GM19238 (cell line): ENCODE results near the gene HS3ST5.
"Not testable (repeated sequence)": the region's sequence is repeated elsewhere in the genome, so short reads cannot be mapped to it uniquely, and the experiment has no call there.

ENCODE experiments used
- DNase-seq: peaks from one replicate; pipeline ENCODE4 v3.0.0; 2011; ENCODE audit warnings: low spot score; ENCODE audit not compliant: insufficient read length

HS3ST5 gene

DNA sequence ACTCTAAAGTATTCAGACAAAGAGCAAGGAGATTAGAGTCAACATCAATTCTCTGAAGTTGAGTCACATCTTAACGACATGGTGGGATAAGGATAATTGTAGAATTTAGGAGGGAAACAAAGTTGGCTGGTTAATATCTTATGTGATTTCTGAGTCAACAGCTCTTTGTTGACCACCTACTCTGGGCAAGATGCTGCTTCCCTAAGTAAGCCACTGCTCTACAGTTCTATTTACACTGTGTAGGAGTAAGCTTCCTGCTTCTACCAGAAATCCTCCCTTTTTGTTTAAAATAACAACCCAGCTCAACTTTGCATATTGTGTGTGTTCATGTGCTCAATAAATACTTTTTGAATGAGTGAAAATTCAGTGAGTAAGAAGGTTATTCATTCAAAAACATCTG is 3.1 kb downstream of the HS3ST5 start:
- DNase-seq: no peak

DNA sequence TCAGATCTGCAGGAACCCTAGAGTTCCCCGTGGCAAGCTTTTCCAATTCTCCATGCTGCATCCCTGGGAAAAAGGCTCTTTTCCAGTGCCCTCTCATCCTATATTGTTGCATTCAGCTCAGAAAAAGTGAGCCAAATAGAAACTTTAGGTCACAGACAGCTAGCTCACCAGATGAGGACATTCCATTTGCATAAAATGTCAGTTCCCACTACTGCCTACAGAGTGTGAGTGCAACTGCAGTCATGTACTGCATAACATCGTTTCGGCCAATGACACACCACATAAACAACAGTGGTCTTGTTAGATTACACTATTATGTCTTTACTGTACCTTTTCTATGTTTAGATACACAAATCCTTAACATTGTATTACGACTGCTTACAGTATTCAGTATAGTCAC is 8.6 kb downstream of the HS3ST5 start:
- no peak for DNase-seq

DNA sequence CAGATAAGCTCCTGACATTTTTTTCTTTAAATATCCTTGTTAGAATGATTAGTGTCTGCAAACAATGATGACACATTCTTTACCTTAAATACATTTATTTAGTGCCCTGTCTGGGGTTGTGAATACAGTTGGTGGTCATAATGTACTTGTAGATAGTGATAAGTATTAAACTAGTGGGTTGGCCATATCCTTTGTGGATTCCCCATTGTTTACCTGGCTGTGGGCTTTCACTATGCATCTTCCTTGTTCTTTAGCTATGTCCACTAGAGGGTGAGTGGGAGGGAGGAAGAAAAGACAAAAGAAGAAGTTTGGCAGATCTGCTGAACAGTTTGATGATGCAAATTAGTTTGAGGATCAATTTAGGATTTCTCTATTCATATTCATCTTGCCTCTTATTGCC is 15.7 kb downstream of the HS3ST5 start:
- no peak for DNase-seq

DNA sequence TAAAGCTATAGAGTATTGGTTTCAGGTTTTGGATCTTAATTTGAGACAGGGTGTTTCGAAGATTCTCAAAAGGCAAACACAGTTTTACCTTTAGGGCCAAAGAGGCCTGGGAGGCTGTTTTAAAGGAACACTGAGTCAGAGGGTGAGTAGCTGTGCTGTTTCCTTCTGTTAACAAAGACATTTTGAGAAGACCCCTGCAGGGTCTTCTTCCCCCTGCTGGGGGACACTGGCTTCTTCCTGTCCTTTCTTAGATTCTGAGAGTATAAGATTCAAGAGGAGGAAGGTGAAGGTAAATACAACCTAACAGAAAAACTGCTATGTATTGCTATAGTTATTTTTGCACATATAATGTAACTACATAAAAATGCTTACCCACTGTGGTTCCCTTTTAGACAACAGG is 19.0 kb downstream of the HS3ST5 start:
- no peak for DNase-seq

DNA sequence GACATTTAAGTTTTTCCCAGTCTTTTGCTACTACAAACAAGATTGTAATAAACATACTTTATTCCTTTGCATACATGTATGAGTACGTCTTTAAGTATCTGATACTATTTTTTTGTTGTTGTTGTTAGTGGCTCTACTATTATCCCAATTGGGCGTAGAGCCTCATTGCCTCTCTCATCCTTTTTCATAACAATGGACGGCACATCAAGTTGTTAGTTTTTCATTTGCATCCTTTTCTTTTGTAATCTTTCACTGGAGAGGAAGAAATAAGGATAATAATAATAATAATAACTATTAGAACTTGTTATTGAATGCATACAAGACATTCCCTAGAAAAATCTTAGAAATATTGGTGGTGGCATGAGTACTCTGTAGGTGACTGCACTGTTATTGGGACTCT is 23.1 kb downstream of the HS3ST5 start:
- no peak for DNase-seq

DNA sequence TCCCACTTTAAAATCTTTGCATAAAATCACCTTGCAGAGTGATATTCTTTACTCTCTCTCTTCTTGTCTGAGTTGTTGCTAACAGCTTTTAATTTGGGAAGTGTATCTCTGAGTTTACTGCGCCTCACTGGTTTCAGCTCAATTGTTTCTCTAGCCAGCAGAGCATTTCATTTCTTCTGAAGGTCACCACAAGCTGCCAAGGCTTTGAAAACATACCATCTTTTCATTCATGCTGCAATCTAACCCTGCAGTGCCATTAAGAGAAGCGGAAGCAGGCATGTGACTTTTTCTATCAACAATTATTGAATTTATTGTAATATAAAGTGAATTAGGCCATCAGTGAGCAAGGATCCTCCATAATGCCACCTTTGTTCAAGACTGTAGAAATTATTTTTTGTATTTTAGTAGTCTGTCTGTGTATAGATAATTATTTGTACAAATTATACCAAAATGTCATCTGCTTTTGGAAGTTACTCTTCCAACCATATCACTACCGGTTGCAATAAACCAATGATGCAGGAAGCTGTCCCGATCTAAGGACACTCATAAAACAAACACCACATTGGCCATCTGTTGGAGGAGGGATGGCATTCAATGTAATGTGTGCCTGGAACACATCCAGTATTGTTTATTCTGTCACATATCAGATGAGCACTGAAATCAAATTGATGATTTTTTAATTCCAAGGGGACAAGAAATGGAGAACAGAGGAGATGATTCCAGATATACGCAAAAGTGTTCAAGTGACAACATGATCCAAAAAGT is 26.8 kb downstream of the HS3ST5 start:
- DNase-seq: no peak

DNA sequence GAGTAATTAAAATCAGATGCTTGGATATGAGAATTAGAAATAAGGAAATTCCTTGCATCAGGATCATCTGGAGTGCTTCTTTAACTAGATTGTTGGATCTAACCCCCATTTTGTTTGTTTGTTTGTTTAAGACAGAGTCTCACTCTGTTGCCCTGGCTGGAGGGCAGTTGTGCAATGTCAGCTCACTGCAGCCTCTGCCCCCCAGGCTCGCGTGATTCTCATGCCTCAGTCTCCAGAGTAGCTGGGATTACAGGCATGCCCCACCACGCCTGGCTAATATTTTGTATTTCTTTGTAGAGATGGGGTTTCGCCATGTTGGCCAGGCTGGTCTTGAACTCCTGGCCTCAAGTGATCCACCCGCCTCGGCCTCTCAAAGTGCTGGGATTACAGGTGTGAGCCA is 29.0 kb downstream of the HS3ST5 start:
- not testable (repeated sequence) for DNase-seq

DNA sequence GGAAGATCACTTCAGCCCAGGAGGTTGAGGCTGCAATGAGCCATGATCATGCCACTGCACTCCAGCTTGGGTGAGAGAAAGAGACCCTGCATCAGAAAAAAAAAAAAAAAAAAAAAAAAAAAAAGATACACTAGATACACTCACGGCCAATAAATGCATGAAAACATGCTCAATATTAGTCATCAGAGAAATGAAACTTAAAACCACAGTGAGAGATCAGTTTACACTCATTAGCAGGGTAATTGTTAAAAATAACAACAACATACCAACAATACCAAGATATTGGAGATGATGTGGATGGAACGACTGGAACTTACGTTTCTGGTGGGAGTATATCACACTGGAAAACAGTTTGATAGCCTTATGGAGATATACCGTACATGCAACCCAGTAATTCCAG is 29.9 kb downstream of the HS3ST5 start:
- DNase-seq: no peak

DNA sequence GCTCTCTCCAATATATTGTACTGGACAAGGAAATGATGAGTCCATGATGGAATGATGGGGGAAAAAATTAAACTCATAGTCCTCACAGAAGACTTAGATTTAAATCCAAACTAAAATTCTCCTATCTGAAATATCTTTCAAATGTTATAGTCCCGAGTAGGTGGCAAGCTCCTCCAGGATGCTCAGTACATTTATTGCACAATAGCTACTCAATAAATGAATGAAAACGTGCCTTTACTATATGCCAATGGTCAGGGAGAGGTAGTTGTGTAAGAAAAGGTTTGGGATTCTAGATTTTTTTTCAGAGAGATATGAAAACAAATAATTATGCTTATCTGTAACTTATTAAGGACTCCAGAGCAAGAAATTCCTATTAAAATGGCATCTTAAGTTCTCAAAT is 32.8 kb downstream of the HS3ST5 start:
- no peak for DNase-seq

DNA sequence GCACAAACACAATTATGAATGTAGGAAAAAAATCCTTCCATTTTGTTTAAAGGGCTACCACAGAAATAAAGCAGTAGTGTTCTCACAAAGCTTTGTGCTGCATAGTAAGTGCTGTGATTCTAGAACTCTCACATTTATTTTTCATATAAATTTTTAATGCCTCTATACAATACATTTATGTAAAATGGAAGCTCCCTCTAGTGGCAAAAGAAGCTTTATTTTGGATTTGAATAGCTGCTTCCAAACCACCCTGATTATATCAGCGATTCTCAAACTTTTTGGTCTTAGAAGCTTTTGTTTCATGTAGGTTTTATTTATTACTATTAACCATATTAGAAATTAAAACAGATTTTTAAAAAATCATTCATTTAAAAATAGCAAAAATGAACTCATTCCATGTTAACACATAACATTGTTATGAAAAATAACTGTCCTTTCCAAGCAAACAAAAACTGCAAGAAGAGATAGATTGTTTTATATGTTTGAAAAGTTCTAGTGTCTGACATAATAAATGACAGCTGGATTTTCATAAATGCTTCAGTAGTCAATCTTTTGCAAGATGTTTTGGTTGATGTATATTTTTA is 38.4 kb downstream of the HS3ST5 start:
- DNase-seq: no peak

DNA sequence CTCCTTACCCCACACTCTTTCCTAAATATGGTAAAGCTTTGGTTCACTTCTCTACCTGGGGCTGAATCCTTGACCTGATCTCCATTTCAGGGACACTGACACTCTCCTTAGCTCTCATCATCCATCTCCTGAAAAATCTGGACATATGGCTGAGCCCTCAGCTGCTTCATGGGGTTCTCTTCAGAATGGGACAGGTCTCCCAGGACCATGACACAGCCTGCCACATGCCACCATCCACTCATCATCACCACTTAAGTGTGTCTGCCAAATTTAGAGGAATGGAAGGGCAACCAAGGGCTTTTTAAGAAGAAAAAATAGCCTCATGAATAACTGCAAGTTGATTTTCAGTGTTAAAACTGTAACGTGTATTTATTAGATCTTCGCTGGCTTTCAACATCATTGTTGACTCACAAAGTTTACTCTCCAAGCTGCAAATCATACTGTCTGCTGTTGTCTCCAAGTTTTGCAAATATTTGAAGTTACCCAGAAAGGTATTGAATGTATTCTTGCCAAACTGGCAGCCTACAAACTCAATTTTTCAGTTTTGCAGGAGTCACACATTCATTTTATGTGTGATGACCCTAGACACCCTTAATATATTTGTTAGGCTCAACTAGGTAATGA is 41.1 kb downstream of the HS3ST5 start:
- no peak for DNase-seq

DNA sequence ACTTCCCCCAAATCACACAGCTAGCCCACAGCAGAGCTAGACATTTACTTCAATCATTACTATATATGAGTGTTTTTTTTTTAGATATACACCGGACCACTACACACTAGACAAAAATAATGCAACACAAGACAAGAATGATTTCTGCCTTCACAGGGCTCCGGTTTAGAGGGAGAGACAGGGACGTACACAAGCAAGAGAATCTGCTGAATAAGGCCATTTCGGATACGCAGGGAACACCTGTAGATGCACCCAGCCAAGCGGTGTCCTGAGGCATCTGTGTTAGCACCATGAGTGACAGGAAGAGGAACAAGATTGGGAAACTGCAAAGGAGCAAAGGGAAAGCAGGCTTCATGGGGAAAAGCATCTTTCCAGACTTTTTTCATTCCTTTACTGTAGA is 45.7 kb downstream of the HS3ST5 start:
- DNase-seq: no peak

DNA sequence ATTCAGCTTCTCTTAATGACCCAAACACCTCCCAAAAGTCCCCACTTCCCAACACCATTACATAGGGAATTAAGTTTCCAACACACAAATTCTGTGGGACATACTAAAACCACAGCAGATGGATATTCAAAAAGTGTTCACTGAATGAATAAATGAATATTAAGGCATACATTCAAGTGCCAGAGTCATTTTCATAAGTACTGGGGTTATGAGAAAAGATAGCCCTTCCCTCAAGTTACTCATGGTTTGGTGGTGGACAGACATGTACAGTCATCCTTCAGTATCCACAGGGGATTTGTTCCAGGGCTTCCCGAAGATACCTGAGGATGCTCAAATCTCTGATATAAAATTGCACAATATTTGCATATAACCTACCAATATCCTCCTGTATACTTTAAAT is 50.4 kb downstream of the HS3ST5 start:
- no peak for DNase-seq

DNA sequence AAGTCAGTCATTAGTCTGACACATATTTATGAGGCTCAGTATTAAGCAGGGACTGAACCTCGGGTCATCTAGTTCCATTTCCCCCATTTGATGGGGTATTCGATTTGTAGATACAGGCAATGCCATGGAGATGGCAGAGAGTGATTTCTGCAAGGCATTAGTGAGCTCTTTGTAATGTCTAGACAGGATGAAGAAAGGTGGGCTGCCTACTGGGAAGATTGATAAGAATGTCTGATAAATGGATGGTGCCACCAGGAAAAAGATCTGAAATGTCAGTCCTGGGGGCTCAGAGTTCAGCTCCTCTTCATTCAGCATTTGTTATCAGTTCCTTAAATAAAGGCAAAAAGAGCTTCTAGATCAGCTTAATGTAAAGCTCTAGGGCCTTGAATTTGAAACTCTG is 51.4 kb downstream of the HS3ST5 start:
- no peak for DNase-seq

DNA sequence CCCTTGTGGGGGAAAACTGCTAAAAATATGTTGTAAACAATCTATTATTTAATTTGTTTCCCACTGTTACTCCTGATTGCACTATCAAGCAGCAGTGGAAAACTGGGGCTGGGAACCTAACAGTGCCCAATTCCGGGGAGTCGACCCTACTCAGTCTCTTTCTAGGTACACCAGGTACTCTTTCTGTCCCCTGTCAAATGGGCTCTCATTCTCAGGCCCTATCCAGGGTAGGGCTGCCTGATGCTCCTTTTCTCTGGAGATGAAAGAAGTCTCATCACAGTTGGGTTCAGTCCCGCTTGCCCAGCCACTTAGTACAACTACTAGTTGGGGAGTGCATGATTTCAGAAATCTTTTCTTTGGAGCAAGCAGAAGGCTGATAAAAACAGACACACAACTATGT is 52.0 kb downstream of the HS3ST5 start:
- no peak for DNase-seq

DNA sequence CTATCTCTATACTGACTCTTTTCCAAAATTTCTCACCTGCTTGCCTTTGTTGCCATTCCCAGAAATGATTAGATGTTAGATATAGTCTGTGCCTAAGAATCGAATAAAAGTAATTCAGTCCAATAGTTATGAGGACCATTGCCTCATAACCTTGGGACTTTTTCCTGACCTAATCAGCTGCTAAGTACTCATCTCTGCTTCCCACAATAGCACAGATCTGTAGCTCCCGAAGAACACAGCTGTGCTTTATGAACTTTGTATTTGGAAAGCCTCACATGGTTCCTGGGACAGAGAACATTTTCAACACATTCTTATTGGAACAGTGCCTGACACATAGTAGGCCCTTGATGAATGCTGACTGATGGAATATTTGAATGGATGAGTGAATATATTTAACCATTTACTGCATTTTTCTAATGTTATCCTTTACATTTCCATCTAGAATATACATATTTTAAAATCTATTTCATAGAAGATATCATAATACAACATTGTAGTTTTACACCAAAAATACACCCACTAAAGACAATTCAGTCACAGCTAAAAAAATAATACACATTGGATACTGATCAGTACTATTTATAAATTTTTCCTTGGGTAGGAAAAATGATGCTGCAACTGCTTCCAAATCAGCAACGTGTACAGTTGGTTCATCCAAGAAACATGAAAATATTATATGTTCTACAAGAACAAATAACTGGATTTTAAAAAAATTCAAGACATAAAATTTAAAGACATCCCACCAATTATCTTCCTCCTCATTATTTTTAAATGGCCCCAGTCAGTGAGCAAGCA is 53.9 kb downstream of the HS3ST5 start:
- DNase-seq: no peak

DNA sequence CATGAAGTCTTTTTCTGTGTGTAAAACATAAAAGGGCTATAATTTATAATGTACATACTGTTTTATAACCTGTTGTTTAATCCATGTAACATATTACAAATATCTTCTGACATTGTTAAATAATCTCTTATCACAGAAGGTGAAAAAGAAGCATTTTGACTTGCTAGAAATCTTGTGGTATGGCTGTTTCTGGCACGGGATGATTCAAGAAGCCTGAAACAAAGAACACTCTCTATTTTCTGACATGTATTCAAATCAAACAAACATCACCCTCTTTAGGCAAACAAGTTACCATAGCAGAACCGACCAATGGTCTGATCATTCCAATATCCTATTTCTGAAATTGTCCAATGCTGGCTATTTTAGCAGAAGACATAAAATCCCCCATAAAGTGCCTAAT is 55.4 kb downstream of the HS3ST5 start:
- DNase-seq: no peak

DNA sequence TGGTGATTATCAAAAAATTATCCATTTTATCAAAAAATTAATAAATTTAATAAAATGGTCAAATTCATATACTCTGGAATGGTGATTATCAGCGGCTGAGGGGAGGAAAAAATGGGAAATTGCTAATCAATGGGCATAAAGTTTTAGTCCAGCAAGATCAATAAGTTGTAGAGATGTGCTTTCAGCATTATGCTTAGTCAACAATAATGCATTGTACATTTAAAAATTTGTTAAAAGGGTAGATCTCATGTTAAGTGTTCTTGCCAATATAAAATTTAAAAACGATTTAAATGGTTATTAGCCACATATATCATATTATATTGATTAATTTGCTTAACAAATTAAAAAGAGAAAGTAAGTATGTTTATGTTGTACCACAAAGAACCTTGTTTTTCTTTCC is 56.6 kb downstream of the HS3ST5 start:
- DNase-seq: no peak

DNA sequence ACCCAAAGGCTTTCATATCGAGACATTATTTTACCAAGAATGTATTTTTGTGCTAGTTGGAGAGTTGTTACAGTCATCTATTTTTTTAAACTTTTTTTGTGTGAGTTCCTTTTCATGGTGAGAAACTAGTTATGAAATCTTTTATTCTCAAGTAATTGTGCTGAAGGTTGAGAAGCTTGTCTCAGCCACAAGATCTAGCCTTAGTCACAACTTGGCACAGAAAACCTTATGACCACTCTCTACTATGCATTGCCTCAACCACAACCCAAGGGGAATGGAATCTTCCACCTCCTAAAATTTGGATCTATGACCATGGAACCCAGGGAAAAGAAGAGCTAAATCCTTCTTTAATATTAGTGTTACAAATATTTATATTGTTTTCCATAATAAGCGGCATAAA is 58.5 kb downstream of the HS3ST5 start:
- DNase-seq: no peak

DNA sequence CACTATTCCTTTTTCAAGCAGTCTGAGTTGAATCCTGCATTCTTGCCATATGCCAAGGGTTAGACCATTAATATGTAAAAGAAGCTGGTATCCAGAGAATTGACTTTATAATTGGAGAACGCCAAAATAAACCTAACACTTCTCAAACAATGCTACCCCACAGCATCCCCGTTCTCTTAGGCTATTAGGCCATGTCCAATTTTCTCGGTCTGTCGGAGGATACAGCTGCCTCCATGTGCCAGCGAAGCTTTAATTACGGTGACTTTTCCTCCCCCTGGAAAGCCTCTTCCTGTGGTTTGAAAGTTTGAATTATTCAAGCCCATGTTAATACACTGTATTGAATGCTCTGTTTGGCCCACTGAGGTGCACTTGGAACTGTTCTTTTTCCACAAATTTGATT is 60.5 kb downstream of the HS3ST5 start:
- DNase-seq: no peak

DNA sequence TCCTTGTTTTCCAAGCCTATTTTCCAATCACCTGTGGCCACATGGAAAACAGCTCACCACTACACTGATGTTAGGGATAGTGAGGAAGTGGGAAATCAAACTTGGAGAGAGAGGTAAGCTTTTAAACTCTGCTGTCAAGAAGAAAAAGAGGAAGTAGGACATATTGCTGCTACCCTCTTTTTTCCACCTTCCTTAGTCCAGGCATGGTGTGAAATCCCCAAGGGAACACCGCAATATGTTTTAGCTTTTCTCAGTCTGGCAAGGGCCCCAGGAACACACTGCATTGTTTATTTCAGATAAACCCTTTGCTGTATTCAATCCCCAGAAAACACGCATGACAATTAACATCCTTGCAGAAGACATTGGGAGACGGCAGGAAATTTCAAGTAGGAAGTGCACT is 61.3 kb downstream of the HS3ST5 start:
- DNase-seq: no peak
